NCI-H2171 treated with DMSO at 0.1 percent for 48 hours (cell line): ENCODE results near the gene SEMA4G.
"Not testable (repeated sequence)": the region's sequence is repeated elsewhere in the genome, so short reads cannot be mapped to it uniquely, and the experiment has no call there.

ENCODE experiments used
- DNase-seq: peaks from one replicate; lab custom pipeline; 2025; lab: John Stamatoyannopoulos, UW

The SEMA4G gene

GRCh38 chr10:100970914-100971811 lies 1.9 kb downstream of the SEMA4G start:
- no peak for DNase-seq

GRCh38 chr10:100972115-100972903 lies 3.0 kb downstream of the SEMA4G start:
- no peak for DNase-seq

GRCh38 chr10:100972904-100973535 lies 3.7 kb downstream of the SEMA4G start:
- no peak for DNase-seq

GRCh38 chr10:100975397-100975796 lies 6.1 kb downstream of the SEMA4G start:
- DNase-seq = not testable (repeated sequence)

- no peak for DNase-seq
These were observed 7.6 kb downstream of the SEMA4G start for GRCh38 chr10:100976906-100977305.

- no peak for DNase-seq
These were observed 8.1 kb downstream of the SEMA4G start for GRCh38 chr10:100977436-100977835.

- no peak for DNase-seq
These were observed 9.0 kb downstream of the SEMA4G start for GRCh38 chr10:100978121-100978900.

- no peak for DNase-seq
These were observed 9.5 kb downstream of the SEMA4G start for GRCh38 chr10:100978901-100979195.

- no peak for DNase-seq
These were observed 10.5 kb downstream of the SEMA4G start for GRCh38 chr10:100979791-100980272.

GRCh38 chr10:100980311-100980710 lies 11.0 kb downstream of the SEMA4G start:
- no peak for DNase-seq

GRCh38 chr10:100980711-100981110 lies 11.4 kb downstream of the SEMA4G start:
- no peak for DNase-seq

- no peak for DNase-seq
These were observed 12.0 kb downstream of the SEMA4G start for GRCh38 chr10:100981178-100981772.

- no peak for DNase-seq
These were observed 13.9 kb downstream of the SEMA4G start for GRCh38 chr10:100982916-100983830.

- no peak for DNase-seq
These were observed 14.8 kb downstream of the SEMA4G start for GRCh38 chr10:100983868-100984671.

- DNase-seq = no peak
These were observed 15.4 kb downstream of the SEMA4G start for GRCh38 chr10:100984672-100985177.

- no peak for DNase-seq
These were observed 16.0 kb downstream of the SEMA4G start for GRCh38 chr10:100985336-100985735.

- no peak for DNase-seq
These were observed 17.3 kb downstream of the SEMA4G start for GRCh38 chr10:100986623-100986951.

GRCh38 chr10:100986952-100987684 lies 17.8 kb downstream of the SEMA4G start, which contains the start of the genes MRPL43 and TWNK:
TSS of gene MRPL43 (minus strand) at chr10:100987497. CDS start at chr10:100987443, 54 bp downstream.
TSS of gene TWNK (plus strand) at chr10:100987543. CDS start at chr10:100988211, 668 bp downstream.
- DNase-seq = peak; percentile 47
